Subcutaneous abdominal adipose tissue (tissue), 5 donors: Measurements from ENCODE around the gene HEY2.

Experiments
- H3K27ac ChIP-seq: one replicate; pipeline ENCODE4 v1.7.0; 2013; ENCODE audit warnings: low read depth, mild to moderate bottlenecking, inconsistent platforms, low read length, moderate library complexity
- H3K27me3 ChIP-seq, 5 donors: one replicate each; pipeline ENCODE4 v1.7.0; 2013; ENCODE audit warnings: low read length in 5 of 5, inconsistent platforms in 1 of 5; ENCODE audit not compliant: control insufficient read depth in 5 of 5, insufficient read depth in 4 of 5
- H3K36me3 ChIP-seq, 5 donors: one replicate each; pipeline ENCODE4 v1.7.0; 2013; ENCODE audit warnings: low read length in 5 of 5; ENCODE audit not compliant: control insufficient read depth in 5 of 5, insufficient read depth in 5 of 5
- H3K4me1 ChIP-seq, 5 donors: one replicate each; pipeline ENCODE4 v1.7.0; 2013; ENCODE audit warnings: low read length in 5 of 5, mild to moderate bottlenecking in 3 of 5, moderate library complexity in 1 of 5; ENCODE audit not compliant: control insufficient read depth in 5 of 5, insufficient read depth in 5 of 5
- H3K4me3 ChIP-seq, 5 donors: one replicate each; pipeline ENCODE4 v1.7.0; 2013; ENCODE audit warnings: low read length in 5 of 5, low read depth in 1 of 5
- H3K9ac ChIP-seq, 5 donors: one replicate each; pipeline ENCODE4 v1.7.0; 2013; ENCODE audit warnings: low read length in 5 of 5, mild to moderate bottlenecking in 4 of 5, moderate library complexity in 3 of 5
- H3K9me3 ChIP-seq, 5 donors: one replicate each; pipeline ENCODE4 v1.7.0; 2013; ENCODE audit warnings: low read length in 5 of 5; ENCODE audit not compliant: control insufficient read depth in 5 of 5
- donor health status: healthy.
- donor health status: healthy.
- donor health status: healthy.
- donor health status: healthy.
- donor health status: healthy.

HEY2 gene

GRCh38 chr6:125750692-125751333 is 1.4 kb downstream of the HEY2 start:
- H3K27ac ChIP-seq, result no peak overlapping the region
- H3K4me1 ChIP-seq, result peaks cover 6 to 41% (median 33%) of the 10 kb centered on the region in 5 donors
- H3K4me3 ChIP-seq, result no peak overlapping the region
- peaks cover 0 to 18% (median 8%) of the 10 kb centered on the region in 5 donors for H3K27me3 ChIP-seq
- no peaks in the 10 kb centered on the region for H3K36me3 ChIP-seq
- H3K9ac ChIP-seq, result peak overlapping the region in 1 of 5 donors; percentile 33
- no peaks in the 10 kb centered on the region for H3K9me3 ChIP-seq

GRCh38 chr6:125751334-125751916 is 2.0 kb downstream of the HEY2 start:
- Histone ChIP-seq H3K36me3 (no peaks in the 10 kb centered on the region), H3K9me3 (no peaks in the 10 kb centered on the region), H3K4me1 (peaks cover 6 to 39% (median 32%) of the 10 kb centered on the region in 5 donors), H3K27me3 (peaks cover 0 to 18% (median 8%) of the 10 kb centered on the region in 5 donors), H3K9ac (no peak overlapping the region), H3K4me3 (no peak overlapping the region), H3K27ac (no peak overlapping the region)

- Histone ChIP-seq H3K4me3 (no peak overlapping the region), H3K9me3 (no peaks in the 10 kb centered on the region), H3K27me3 (peaks cover 0 to 14% (median 8%) of the 10 kb centered on the region in 5 donors), H3K27ac (no peak overlapping the region), H3K36me3 (no peaks in the 10 kb centered on the region), H3K4me1 (peaks cover 6 to 27% (median 22%) of the 10 kb centered on the region in 5 donors), H3K9ac (no peak overlapping the region)
Measured at GRCh38 chr6:125752773-125753172, 3.3 kb downstream of the HEY2 start.

GRCh38 chr6:125753218-125753936 is 3.9 kb downstream of the HEY2 start:
- no peak overlapping the region for H3K9ac ChIP-seq
- H3K27ac ChIP-seq, result no peak overlapping the region

GRCh38 chr6:125753937-125754259 is 4.5 kb downstream of the HEY2 start:
- H3K4me1 ChIP-seq, result peaks cover 6 to 16% (median 11%) of the 10 kb centered on the region in 5 donors
- H3K27me3 ChIP-seq, result peaks cover 0 to 14% (median 8%) of the 10 kb centered on the region in 5 donors
- no peak overlapping the region for H3K9ac ChIP-seq
- H3K4me3 ChIP-seq, result no peak overlapping the region
- H3K9me3 ChIP-seq, result no peaks in the 10 kb centered on the region
- H3K36me3 ChIP-seq, result no peaks in the 10 kb centered on the region
- H3K27ac ChIP-seq, result no peak overlapping the region

More at GRCh38 chr6:125753218-125753936, 3.9 kb downstream of the HEY2 start:
- no peak overlapping the region for H3K4me3 ChIP-seq
- no peaks in the 10 kb centered on the region for H3K9me3 ChIP-seq
- no peaks in the 10 kb centered on the region for H3K36me3 ChIP-seq
- H3K27me3 ChIP-seq, result peaks cover 0 to 14% (median 8%) of the 10 kb centered on the region in 5 donors
- peaks cover 6 to 21% (median 16%) of the 10 kb centered on the region in 5 donors for H3K4me1 ChIP-seq

GRCh38 chr6:125754566-125754965 is 5.1 kb downstream of the HEY2 start:
- Histone ChIP-seq H3K36me3 (peaks cover 0 to 5% (median 4%) of the 10 kb centered on the region in 5 donors), H3K27ac (no peak overlapping the region), H3K4me1 (peaks cover 6 to 11% (median 8%) of the 10 kb centered on the region in 5 donors), H3K27me3 (peaks cover 0 to 14% (median 4%) of the 10 kb centered on the region in 5 donors), H3K9ac (no peak overlapping the region), H3K9me3 (no peaks in the 10 kb centered on the region), H3K4me3 (no peak overlapping the region)

- Histone ChIP-seq H3K27me3 (peaks cover 0 to 6% (median 0%) of the 10 kb centered on the region in 5 donors), H3K4me1 (peaks cover 0 to 4% (median 0%) of the 10 kb centered on the region in 5 donors), H3K36me3 (peaks cover 0 to 7% (median 4%) of the 10 kb centered on the region in 5 donors), H3K9me3 (no peaks in the 10 kb centered on the region), H3K4me3 (no peak overlapping the region), H3K9ac (no peak overlapping the region), H3K27ac (no peak overlapping the region)
Measured at GRCh38 chr6:125759184-125759902, 9.9 kb downstream of the HEY2 start.

GRCh38 chr6:125759959-125760457 is 10.6 kb downstream of the HEY2 start:
- H3K9me3 ChIP-seq, result no peaks in the 10 kb centered on the region
- no peak overlapping the region for H3K27ac ChIP-seq
- H3K27me3 ChIP-seq, result peaks cover 0 to 5% (median 0%) of the 10 kb centered on the region in 5 donors
- no peak overlapping the region for H3K9ac ChIP-seq
- H3K36me3 ChIP-seq, result peaks cover 0 to 7% (median 4%) of the 10 kb centered on the region in 5 donors
- H3K4me3 ChIP-seq, result no peak overlapping the region
- H3K4me1 ChIP-seq, result peaks cover 0 to 4% (median 0%) of the 10 kb centered on the region in 5 donors

- H3K27ac ChIP-seq, result no peak overlapping the region
- H3K27me3 ChIP-seq, result peaks cover 0 to 5% (median 0%) of the 10 kb centered on the region in 5 donors
- peaks cover 0 to 4% (median 0%) of the 10 kb centered on the region in 5 donors for H3K4me1 ChIP-seq
Measured at GRCh38 chr6:125764121-125764671, 14.8 kb downstream of the HEY2 start.

More at GRCh38 chr6:125764121-125764671, 14.8 kb downstream of the HEY2 start:
- Histone ChIP-seq H3K9ac (no peak overlapping the region), H3K9me3 (no peaks in the 10 kb centered on the region), H3K36me3 (peaks cover 0 to 6% (median 2%) of the 10 kb centered on the region in 5 donors), H3K4me3 (no peak overlapping the region)
